ENCODE results near the gene SMIM15. TPM values are rescaled to one million over a fixed set of nuclear protein-coding genes. Genes with fewer than 3 reads are reported as not detected.

The SMIM15 gene
- total and polyA plus RNA-seq, 2 experiments from 2014 or later = 32.8 to 34.3 TPM

DNA sequence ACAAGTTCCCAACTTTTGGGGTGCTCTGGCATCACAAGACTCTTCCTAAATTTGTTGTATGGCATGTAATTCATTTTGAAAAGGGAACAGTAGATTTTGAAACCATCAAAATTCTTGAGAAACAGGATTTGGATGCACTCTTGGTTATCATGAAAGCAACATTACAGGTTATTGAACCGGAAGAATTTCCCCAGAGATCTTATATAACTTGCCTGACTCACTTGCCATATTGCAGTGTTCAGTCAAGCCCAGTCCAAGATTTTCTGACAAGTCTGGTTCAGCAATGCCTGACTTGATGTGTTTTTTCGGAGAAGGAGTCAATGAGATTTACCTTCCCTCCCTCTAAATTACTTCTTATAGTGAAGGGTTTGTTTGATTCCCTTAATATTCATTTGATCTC lies 32.0 kb downstream of the SMIM15 start:
- H3K9me3 ChIP-seq (ENCODE audit: low read depth) = no peaks in the 10 kb centered on the region
- no peak overlapping the region for H3K27ac ChIP-seq
- H3K4me3 ChIP-seq = no peak overlapping the region
- DNase-seq (ENCODE audit: low read depth in 1 of 2, low spot score in 1 of 2) = no peak
- no peaks in the 10 kb centered on the region for H3K4me1 ChIP-seq (ENCODE audit: low read depth)
- TF ChIP-seq, protein P1, sequence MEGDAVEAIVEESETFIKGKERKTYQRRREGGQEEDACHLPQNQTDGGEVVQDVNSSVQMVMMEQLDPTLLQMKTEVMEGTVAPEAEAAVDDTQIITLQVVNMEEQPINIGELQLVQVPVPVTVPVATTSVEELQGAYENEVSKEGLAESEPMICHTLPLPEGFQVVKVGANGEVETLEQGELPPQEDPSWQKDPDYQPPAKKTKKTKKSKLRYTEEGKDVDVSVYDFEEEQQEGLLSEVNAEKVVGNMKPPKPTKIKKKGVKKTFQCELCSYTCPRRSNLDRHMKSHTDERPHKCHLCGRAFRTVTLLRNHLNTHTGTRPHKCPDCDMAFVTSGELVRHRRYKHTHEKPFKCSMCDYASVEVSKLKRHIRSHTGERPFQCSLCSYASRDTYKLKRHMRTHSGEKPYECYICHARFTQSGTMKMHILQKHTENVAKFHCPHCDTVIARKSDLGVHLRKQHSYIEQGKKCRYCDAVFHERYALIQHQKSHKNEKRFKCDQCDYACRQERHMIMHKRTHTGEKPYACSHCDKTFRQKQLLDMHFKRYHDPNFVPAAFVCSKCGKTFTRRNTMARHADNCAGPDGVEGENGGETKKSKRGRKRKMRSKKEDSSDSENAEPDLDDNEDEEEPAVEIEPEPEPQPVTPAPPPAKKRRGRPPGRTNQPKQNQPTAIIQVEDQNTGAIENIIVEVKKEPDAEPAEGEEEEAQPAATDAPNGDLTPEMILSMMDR (IDR thresholded peaks at IDR 0.05; ENCODE audit: low read depth, low read length) = no peak
- H3K27me3 ChIP-seq = no peaks in the 10 kb centered on the region
- no peaks in the 10 kb centered on the region for H3K36me3 ChIP-seq

DNA sequence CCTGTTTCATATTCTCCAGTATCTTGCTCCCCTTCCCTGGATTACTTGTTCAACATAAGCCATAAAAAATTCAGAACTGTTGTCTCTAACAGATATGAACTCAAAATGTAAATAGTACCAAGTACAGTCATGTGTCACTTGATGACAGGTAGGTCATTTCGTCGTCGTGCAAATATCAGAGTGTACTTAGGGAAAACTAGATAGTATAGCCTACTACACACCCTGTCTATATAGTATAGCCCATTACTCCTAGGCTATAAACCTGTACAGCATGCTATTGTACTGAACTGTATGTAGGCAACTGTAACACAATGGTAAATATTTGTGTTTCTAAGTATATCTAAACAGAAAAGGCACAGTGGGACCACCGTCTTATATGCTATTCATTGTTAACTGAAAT lies 39.1 kb downstream of the SMIM15 start:
- no peak for DNase-seq (ENCODE audit: low read depth in 1 of 2, low spot score in 1 of 2)
- no peak overlapping the region for H3K4me3 ChIP-seq
- TF ChIP-seq, protein P1 (IDR thresholded peaks at IDR 0.05; ENCODE audit: low read depth, low read length) = no peak
- H3K27me3 ChIP-seq = no peaks in the 10 kb centered on the region
- no peak overlapping the region for H3K27ac ChIP-seq
- no peaks in the 10 kb centered on the region for H3K9me3 ChIP-seq (ENCODE audit: low read depth)
- H3K4me1 ChIP-seq (ENCODE audit: low read depth) = no peaks in the 10 kb centered on the region
- H3K36me3 ChIP-seq = no peaks in the 10 kb centered on the region

DNA sequence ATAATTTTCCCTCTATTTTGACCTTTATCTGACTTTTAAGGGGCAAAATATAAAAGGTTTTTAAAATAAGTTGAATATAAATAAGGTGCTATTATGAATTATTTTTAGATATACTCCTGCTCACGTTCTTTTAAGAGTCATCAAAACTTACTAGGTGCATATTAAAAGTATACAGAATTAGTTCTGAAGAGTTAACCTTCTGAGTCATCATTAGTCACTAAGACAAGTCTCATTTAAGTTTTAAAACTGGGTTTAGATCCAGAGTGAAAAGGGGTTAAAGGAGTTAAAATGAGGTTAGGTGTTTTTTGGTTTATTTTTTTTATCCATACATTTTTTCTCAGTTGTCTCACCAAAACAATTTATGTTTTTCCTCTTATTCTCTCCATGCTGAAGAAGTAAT lies 41.7 kb downstream of the SMIM15 start:
- DNase-seq (ENCODE audit: low read depth in 1 of 2, low spot score in 1 of 2) = no peak
- TF ChIP-seq, protein P1 (IDR thresholded peaks at IDR 0.05; ENCODE audit: low read depth, low read length) = no peak
- no peaks in the 10 kb centered on the region for H3K27me3 ChIP-seq
- no peak overlapping the region for H3K4me3 ChIP-seq
- H3K36me3 ChIP-seq = no peaks in the 10 kb centered on the region
- no peaks in the 10 kb centered on the region for H3K9me3 ChIP-seq (ENCODE audit: low read depth)
- H3K27ac ChIP-seq = no peak overlapping the region
- H3K4me1 ChIP-seq (ENCODE audit: low read depth) = no peaks in the 10 kb centered on the region

DNA sequence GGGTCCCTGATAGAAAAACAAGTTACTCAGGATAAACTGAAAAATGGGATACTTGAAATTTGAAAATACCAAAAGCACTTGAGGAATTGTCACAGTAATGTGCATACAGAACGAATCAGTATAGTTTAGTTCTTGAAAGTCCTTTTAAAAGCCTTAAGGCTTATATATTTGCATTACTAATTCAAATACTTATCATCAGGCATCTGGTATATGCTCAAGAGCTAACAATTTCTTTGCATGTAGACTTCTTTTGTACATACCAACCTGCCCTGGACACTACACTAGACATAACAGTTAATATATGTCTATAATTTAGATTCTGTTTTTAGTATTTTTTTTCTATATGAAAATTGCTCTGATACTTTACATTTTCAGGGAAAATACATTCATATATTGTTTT lies 43.2 kb downstream of the SMIM15 start:
- H3K4me3 ChIP-seq = no peak overlapping the region
- no peaks in the 10 kb centered on the region for H3K4me1 ChIP-seq (ENCODE audit: low read depth)
- H3K36me3 ChIP-seq = no peaks in the 10 kb centered on the region
- no peaks in the 10 kb centered on the region for H3K9me3 ChIP-seq (ENCODE audit: low read depth)
- no peak overlapping the region for H3K27ac ChIP-seq
- no peak for DNase-seq (ENCODE audit: low read depth in 1 of 2, low spot score in 1 of 2)
- H3K27me3 ChIP-seq = no peaks in the 10 kb centered on the region
- TF ChIP-seq, protein P1 (IDR thresholded peaks at IDR 0.05; ENCODE audit: low read depth, low read length) = no peak

DNA sequence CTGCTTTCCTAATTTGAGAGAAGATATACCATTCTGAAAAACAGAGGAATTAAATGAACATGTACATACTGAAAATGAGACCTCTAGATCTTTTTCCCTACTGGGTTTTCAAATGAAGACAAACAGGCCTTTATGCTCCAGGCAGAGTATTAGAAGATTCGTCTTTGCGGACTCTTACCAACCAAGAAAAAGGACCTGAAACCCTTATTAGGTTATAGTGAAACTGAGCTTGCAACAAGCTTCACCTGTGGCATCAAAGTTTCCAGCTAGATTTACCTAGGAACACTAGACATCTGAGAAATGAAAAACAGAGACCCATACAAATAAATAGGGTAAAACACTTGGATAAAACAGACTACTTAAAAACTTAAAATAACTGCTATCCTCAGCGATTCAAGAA lies 46.3 kb downstream of the SMIM15 start:
- Histone ChIP-seq H3K4me1 (ENCODE audit: low read depth) (no peaks in the 10 kb centered on the region), H3K27me3 (no peaks in the 10 kb centered on the region), H3K36me3 (no peaks in the 10 kb centered on the region), H3K4me3 (no peak overlapping the region), H3K9me3 (ENCODE audit: low read depth) (no peaks in the 10 kb centered on the region), H3K27ac (no peak overlapping the region)
- TF ChIP-seq, protein P1 (IDR thresholded peaks at IDR 0.05; ENCODE audit: low read depth, low read length) = no peak
- DNase-seq (ENCODE audit: low read depth in 1 of 2, low spot score in 1 of 2) = no peak

DNA sequence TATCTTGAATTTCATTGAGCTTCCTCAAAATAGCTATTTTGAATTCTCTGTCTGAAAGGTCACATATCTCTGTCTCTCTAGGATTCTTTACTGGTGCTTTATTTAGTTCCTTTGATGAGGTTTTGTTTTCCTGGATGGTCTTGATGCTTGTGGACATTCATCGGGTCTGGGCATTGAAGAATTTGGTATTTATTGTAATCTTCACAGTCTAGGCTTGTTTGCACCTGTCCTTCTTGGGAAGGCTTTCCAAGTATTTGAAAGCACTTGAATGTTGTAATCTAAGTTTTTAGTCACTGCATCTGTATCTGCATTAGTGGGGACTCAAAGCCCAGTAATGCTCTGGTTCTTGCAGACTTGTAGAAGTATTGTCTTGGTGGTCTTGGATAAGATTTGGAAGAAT lies 47.8 kb downstream of the SMIM15 start:
- no peaks in the 10 kb centered on the region for H3K9me3 ChIP-seq (ENCODE audit: low read depth)
- H3K4me3 ChIP-seq = no peak overlapping the region
- H3K27me3 ChIP-seq = no peaks in the 10 kb centered on the region
- H3K27ac ChIP-seq = no peak overlapping the region
- H3K4me1 ChIP-seq (ENCODE audit: low read depth) = no peaks in the 10 kb centered on the region
- no peaks in the 10 kb centered on the region for H3K36me3 ChIP-seq
- TF ChIP-seq, protein P1 (IDR thresholded peaks at IDR 0.05; ENCODE audit: low read depth, low read length) = no peak
- DNase-seq (ENCODE audit: low read depth in 1 of 2, low spot score in 1 of 2) = no peak
